K562 (cell line): ENCODE results near the gene MAN1A1. TPM values are rescaled to one million over a fixed set of nuclear protein-coding genes. Genes with fewer than 3 reads are reported as not detected.

Source experiments
- CBX3 ChIP-seq, 2 experiments: IDR thresholded peaks; 1 replicate in 1 of 2; 2 replicates in 1 of 2; pipeline ENCODE4 v1.6.1; 2012; ENCODE audit warnings: inconsistent platforms in 2 of 2, low read length in 2 of 2, borderline replicate concordance in 1 of 2, control low read depth in 1 of 2
- CHD1 ChIP-seq: fragments of 200-600 bp; sonication (generic); IDR thresholded peaks from one replicate; pipeline ENCODE4 v1.6.1; 2012; ENCODE audit warnings: mild to moderate bottlenecking, moderate library complexity, low read length, inconsistent platforms
- CHD2 ChIP-seq: IDR thresholded peaks from 2 replicates; pipeline ENCODE4 v1.6.1; 2011; ENCODE audit warnings: low read depth, low read length
- DMBX1 ChIP-seq: fragments of 250-450 bp; sonication (Bioruptor Pico); IDR thresholded peaks from 2 replicates; pipeline ENCODE4 v1.8.0; 2022; ENCODE audit warnings: inconsistent platforms, mild to moderate bottlenecking, moderate library complexity, borderline replicate concordance
- ETS2 ChIP-seq: IDR thresholded peaks from 2 replicates; pipeline ENCODE4 v1.6.1; 2016; ENCODE audit warnings: borderline replicate concordance, missing genetic modification characterization, mild to moderate bottlenecking, moderate library complexity, missing compliant biosample characterization; ENCODE audit not compliant: poor library complexity, severe bottlenecking
- GTF2F1 ChIP-seq: IDR thresholded peaks from 2 replicates; pipeline ENCODE4 v1.6.1; 2011; ENCODE audit warnings: low read depth, low read length, improper control_type of control experiment
- HSF4 ChIP-seq: fragments of 250-450 bp; sonication (Bioruptor Pico); IDR thresholded peaks from 2 replicates; pipeline ENCODE4 v2.1.2; 2022; ENCODE audit warnings: mild to moderate bottlenecking, moderate library complexity, borderline replicate concordance
- KLF6 ChIP-seq: fragments of 250-450 bp; sonication (Bioruptor Pico); IDR thresholded peaks from 2 replicates; pipeline ENCODE4 v1.4.0; 2020; ENCODE audit warnings: mild to moderate bottlenecking, moderate library complexity, borderline replicate concordance
- SMARCA5 ChIP-seq: fragments of 450-650 bp; IDR thresholded peaks from 2 replicates; pipeline ENCODE4 v1.6.1; 2016
- SP2 ChIP-seq: IDR thresholded peaks from 2 replicates; pipeline ENCODE4 v1.6.1; 2011; ENCODE audit warnings: mild to moderate bottlenecking, low read depth, low read length, moderate library complexity; ENCODE audit not compliant: poor library complexity, severe bottlenecking; ENCODE audit errors: extremely low read depth
- ZNF239 ChIP-seq: fragments of 250-450 bp; sonication (Bioruptor Pico); IDR thresholded peaks from 2 replicates; pipeline ENCODE4 v1.4.0; 2020; ENCODE audit warnings: mild to moderate bottlenecking
- ZNF384 ChIP-seq: IDR thresholded peaks from 2 replicates; pipeline ENCODE4 v1.6.1; 2012; ENCODE audit warnings: low read depth, low read length, improper control_type of control experiment
- ZNF408 ChIP-seq: fragments of 250-450 bp; sonication (Bioruptor Pico); IDR thresholded peaks from 2 replicates; pipeline ENCODE4 v1.4.0; 2020; ENCODE audit warnings: low read depth, mild to moderate bottlenecking, moderate library complexity
- ZNF695 ChIP-seq: fragments of 450-650 bp; formaldehyde crosslinking; IDR thresholded peaks from 2 replicates; pipeline ENCODE4 v1.4.0; 2020; ENCODE audit warnings: mild to moderate bottlenecking, moderate library complexity
- ZNF76 ChIP-seq: fragments of 250-450 bp; sonication (Bioruptor Pico); IDR thresholded peaks from 2 replicates; pipeline ENCODE4 v1.4.0; 2020; ENCODE audit warnings: mild to moderate bottlenecking, moderate library complexity, borderline replicate concordance
- ZSCAN32 ChIP-seq: fragments of 450-650 bp; formaldehyde crosslinking; IDR thresholded peaks from 2 replicates; pipeline ENCODE4 v1.4.0; 2020; ENCODE audit warnings: mild to moderate bottlenecking, moderate library complexity
- polyA plus RNA-seq, 8 experiments: library from polyadenylated mRNA; depleted of rRNA in 4 of 8; stranded (reverse) in 5 of 8; unstranded in 3 of 8; fragments of >200 nt; fragmentation: Nextera tagmentation in 2 of 8; fragmentation: Illumina TruSeq in 1 of 8; extraction: Ambion mirVana in 2 of 8; extraction: Trizol in 1 of 8; gene quantifications; 2 replicates each; pipeline versions ENCODE4 v1.2.1 to v1.2.3, GENCODE V29; 2011 to 2014; ENCODE audit warnings: inconsistent platforms in 1 of 8, missing spikeins in 1 of 8
- total RNA-seq, 7 experiments: library from RNA; depleted of rRNA in 6 of 7; stranded (reverse); fragments of >200 nt in 6 of 7; fragmentation: Illumina TruSeq in 2 of 7; extraction: Trizol in 2 of 7; gene quantifications; 2 replicates each; pipeline versions ENCODE4 v1.2.1 to v1.2.3, GENCODE V29; 2011 to 2021; ENCODE audit warnings: low replicate concordance in 1 of 7
- TF ChIP-seq, protein P1 (sequence below): IDR thresholded peaks from 3 replicates; pipeline ENCODE4 v1.6.1; 2011; ENCODE audit warnings: borderline replicate concordance, mild to moderate bottlenecking, moderate library complexity; ENCODE audit not compliant: insufficient read length; ENCODE audit errors: extremely low read depth
- TF ChIP-seq, protein P2 (sequence below), 2 experiments: fragments of 450-650 bp; IDR thresholded peaks; 2 replicates each; pipeline ENCODE4 v1.6.1; 2018; ENCODE audit warnings: mild to moderate bottlenecking in 2 of 2, low read depth in 1 of 2; ENCODE audit not compliant: partially characterized antibody in 2 of 2

Gene MAN1A1
- total and polyA plus RNA-seq, 9 of the 15 experiments (the other 6 are each of a cell fraction or from before 2014, with no cell fraction given), result 24.5 to 78.4 (median 59.7) TPM

DNA sequence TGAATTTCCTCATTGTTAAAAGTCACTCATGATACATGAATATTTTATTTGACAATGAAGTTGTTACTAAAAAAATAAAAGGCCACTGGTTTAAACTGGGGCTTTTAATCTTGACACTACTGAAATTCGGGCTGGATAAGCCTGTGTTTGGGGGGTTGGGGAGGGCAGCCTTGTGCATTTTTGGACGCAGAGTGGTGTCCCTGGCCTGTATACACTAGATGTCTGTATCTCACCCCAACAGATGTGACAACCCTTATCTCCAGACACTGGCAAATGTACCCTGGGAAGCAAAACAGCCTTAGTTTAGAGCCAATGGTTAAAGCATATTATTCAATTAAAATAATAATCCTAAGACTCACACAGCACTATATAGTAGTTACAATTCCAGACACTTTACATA, 24.8 kb downstream of the MAN1A1 start (continued):
- TF ChIP-seq ZSCAN32 (CRISPR knock-in tag) (no peak), CBX3 (IDR thresholded peaks at IDR 0.05; ENCODE audit: borderline replicate concordance in 1 of 2, low read length in 2 of 2) (peak in 1 of 2 experiments; percentile 74; a peak in 1 of 3 replicates), SP2 (no peak), CHD1 (no peak), CHD2 (no peak), ZNF695 (no peak), HSF4 (CRISPR knock-in tag) (no peak), ZNF76 (no peak), SMARCA5 (no peak), ZNF239 (CRISPR knock-in tag) (no peak), KLF6 (CRISPR knock-in tag) (no peak), GTF2F1 (no peak), ETS2 (tag) (no peak), ZNF384 (no peak), ZNF408 (CRISPR knock-in tag) (no peak), DMBX1 (no peak; the same call in 1 of the 2 replicates)
- TF ChIP-seq, protein P1, sequence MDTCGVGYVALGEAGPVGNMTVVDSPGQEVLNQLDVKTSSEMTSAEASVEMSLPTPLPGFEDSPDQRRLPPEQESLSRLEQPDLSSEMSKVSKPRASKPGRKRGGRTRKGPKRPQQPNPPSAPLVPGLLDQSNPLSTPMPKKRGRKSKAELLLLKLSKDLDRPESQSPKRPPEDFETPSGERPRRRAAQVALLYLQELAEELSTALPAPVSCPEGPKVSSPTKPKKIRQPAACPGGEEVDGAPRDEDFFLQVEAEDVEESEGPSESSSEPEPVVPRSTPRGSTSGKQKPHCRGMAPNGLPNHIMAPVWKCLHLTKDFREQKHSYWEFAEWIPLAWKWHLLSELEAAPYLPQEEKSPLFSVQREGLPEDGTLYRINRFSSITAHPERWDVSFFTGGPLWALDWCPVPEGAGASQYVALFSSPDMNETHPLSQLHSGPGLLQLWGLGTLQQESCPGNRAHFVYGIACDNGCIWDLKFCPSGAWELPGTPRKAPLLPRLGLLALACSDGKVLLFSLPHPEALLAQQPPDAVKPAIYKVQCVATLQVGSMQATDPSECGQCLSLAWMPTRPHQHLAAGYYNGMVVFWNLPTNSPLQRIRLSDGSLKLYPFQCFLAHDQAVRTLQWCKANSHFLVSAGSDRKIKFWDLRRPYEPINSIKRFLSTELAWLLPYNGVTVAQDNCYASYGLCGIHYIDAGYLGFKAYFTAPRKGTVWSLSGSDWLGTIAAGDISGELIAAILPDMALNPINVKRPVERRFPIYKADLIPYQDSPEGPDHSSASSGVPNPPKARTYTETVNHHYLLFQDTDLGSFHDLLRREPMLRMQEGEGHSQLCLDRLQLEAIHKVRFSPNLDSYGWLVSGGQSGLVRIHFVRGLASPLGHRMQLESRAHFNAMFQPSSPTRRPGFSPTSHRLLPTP, result no peak
- TF ChIP-seq, protein P2, sequence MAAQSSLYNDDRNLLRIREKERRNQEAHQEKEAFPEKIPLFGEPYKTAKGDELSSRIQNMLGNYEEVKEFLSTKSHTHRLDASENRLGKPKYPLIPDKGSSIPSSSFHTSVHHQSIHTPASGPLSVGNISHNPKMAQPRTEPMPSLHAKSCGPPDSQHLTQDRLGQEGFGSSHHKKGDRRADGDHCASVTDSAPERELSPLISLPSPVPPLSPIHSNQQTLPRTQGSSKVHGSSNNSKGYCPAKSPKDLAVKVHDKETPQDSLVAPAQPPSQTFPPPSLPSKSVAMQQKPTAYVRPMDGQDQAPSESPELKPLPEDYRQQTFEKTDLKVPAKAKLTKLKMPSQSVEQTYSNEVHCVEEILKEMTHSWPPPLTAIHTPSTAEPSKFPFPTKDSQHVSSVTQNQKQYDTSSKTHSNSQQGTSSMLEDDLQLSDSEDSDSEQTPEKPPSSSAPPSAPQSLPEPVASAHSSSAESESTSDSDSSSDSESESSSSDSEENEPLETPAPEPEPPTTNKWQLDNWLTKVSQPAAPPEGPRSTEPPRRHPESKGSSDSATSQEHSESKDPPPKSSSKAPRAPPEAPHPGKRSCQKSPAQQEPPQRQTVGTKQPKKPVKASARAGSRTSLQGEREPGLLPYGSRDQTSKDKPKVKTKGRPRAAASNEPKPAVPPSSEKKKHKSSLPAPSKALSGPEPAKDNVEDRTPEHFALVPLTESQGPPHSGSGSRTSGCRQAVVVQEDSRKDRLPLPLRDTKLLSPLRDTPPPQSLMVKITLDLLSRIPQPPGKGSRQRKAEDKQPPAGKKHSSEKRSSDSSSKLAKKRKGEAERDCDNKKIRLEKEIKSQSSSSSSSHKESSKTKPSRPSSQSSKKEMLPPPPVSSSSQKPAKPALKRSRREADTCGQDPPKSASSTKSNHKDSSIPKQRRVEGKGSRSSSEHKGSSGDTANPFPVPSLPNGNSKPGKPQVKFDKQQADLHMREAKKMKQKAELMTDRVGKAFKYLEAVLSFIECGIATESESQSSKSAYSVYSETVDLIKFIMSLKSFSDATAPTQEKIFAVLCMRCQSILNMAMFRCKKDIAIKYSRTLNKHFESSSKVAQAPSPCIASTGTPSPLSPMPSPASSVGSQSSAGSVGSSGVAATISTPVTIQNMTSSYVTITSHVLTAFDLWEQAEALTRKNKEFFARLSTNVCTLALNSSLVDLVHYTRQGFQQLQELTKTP (IDR thresholded peaks at IDR 0.05; ENCODE audit: low read depth in 1 of 2, partially characterized antibody in 2 of 2), result peak in 1 of 2 experiments; percentile 19
